Measurements from ENCODE around the gene UFD1. TPM values are rescaled to one million over a fixed set of nuclear protein-coding genes. Genes with fewer than 3 reads are reported as not detected.
A peak's percentile ranks its signal among the peaks of the same experiment; 100 is the strongest.

Gene UFD1
- total and polyA plus RNA-seq, 2 of the 13 experiments (the other 11 are each of a cell fraction or from before 2014, with no cell fraction given), result 47.9 to 51.1 TPM

GRCh38 chr22:19447330-19448075 lies 31.5 kb downstream of the UFD1 start, which contains the start of gene C22orf39 (continued):
- TF ChIP-seq GMEB1 (CRISPR knock-in tag; IDR thresholded peaks at IDR 0.05; ENCODE audit: borderline replicate concordance), result peak; percentile 75
- TF ChIP-seq PITX1 (CRISPR knock-in tag; IDR thresholded peaks at IDR 0.05), result peak; percentile 60; the same call in 1 of the 2 replicates
- no peak for TF ChIP-seq MAFG (CRISPR knock-in tag; IDR thresholded peaks at IDR 0.05)
- TF ChIP-seq REXO4 (CRISPR knock-in tag; IDR thresholded peaks at IDR 0.05; ENCODE audit: borderline replicate concordance), result peak; percentile 29; the same call in 1 of the 2 replicates
- no peak for TF ChIP-seq ZNF343 (CRISPR knock-in tag; IDR thresholded peaks at IDR 0.05)
- peak; percentile 7; the same call in 1 of the 2 replicates for TF ChIP-seq ZBTB38 (CRISPR knock-in tag; IDR thresholded peaks at IDR 0.05)
- no peak for TF ChIP-seq PHB2 (IDR thresholded peaks at IDR 0.05; ENCODE audit: partially characterized antibody)
- TF ChIP-seq TRIM22 (IDR thresholded peaks at IDR 0.05), result no peak
- TF ChIP-seq TEF (CRISPR knock-in tag; IDR thresholded peaks at IDR 0.05), result no peak; the same call in 1 of the 2 replicates
- peak; percentile 62; the same call in 1 of the 2 replicates for TF ChIP-seq AHDC1 (CRISPR knock-in tag; IDR thresholded peaks at IDR 0.05; ENCODE audit: borderline replicate concordance)
- peak; percentile 25; the same call in 1 of the 2 replicates for TF ChIP-seq POGZ (CRISPR knock-in tag; IDR thresholded peaks at IDR 0.05)
- no peak for TF ChIP-seq ZNF674 (CRISPR knock-in tag; IDR thresholded peaks at IDR 0.05; ENCODE audit: low read depth)
- no peak for TF ChIP-seq CTCF (CRISPR knock-in tag; IDR thresholded peaks at IDR 0.05)
- TF ChIP-seq RFXAP (CRISPR knock-in tag; IDR thresholded peaks at IDR 0.05; ENCODE audit: borderline replicate concordance), result peak; percentile 66
- TF ChIP-seq, protein P1, sequence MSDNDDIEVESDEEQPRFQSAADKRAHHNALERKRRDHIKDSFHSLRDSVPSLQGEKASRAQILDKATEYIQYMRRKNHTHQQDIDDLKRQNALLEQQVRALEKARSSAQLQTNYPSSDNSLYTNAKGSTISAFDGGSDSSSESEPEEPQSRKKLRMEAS (IDR thresholded peaks at IDR 0.05), result 0 out of 2 replicates have a peak, but pooled peaks have one; percentile 72
- TF ChIP-seq ZFP36 (IDR thresholded peaks at IDR 0.05; ENCODE audit: borderline replicate concordance, low read depth, low read length, partially characterized antibody), result no peak
- TF ChIP-seq YEATS4 (CRISPR knock-in tag; IDR thresholded peaks at IDR 0.05; ENCODE audit: borderline replicate concordance), result peak; percentile 87; the same call in 1 of the 2 replicates

Measured in HepG2 (cell line).